ENCODE data around the gene LIF.

The LIF gene

GRCh38 chr22:30284172-30284571 is 37.6 kb upstream of the LIF start:
- DNase-seq: no peak

- DNase-seq: no peak
Observed at GRCh38 chr22:30283342-30283741, 36.8 kb upstream of the LIF start.

- no peak for DNase-seq
Observed at GRCh38 chr22:30282616-30283046, 36.1 kb upstream of the LIF start.

- DNase-seq: no peak
Observed at GRCh38 chr22:30280505-30280904, 33.9 kb upstream of the LIF start.

GRCh38 chr22:30279932-30280331 is 33.4 kb upstream of the LIF start:
- DNase-seq: no peak

GRCh38 chr22:30279046-30279788 is 32.7 kb upstream of the LIF start:
- DNase-seq: no peak

- no peak for DNase-seq
Observed at GRCh38 chr22:30277547-30278344, 31.2 kb upstream of the LIF start.

- DNase-seq: no peak
Observed at GRCh38 chr22:30276039-30276438, 29.5 kb upstream of the LIF start.

- DNase-seq: no peak
Observed at GRCh38 chr22:30275625-30276024, 29.1 kb upstream of the LIF start.

GRCh38 chr22:30274437-30274812 is 27.9 kb upstream of the LIF start:
- DNase-seq: no peak

- DNase-seq: no peak
Observed at GRCh38 chr22:30273711-30274436, 27.3 kb upstream of the LIF start.

- no peak for DNase-seq
Observed at GRCh38 chr22:30272781-30273601, 26.4 kb upstream of the LIF start.

GRCh38 chr22:30270832-30271231 is 24.3 kb upstream of the LIF start:
- no peak for DNase-seq

- no peak for DNase-seq
Observed at GRCh38 chr22:30268331-30268730, 21.8 kb upstream of the LIF start.

GRCh38 chr22:30267382-30268302 is 21.1 kb upstream of the LIF start:
- peak; percentile 76 for DNase-seq

GRCh38 chr22:30266445-30267381 is 20.2 kb upstream of the LIF start, which contains the start of gene OSM:
OSM (minus strand) TSS chr22:30266851; CDS start chr22:30266799, 52 bp downstream.
- peak; percentile 89 for DNase-seq

GRCh38 chr22:30265823-30266444 is 19.4 kb upstream of the LIF start:
- peak; percentile 96 for DNase-seq

GRCh38 chr22:30265131-30265720 is 18.7 kb upstream of the LIF start:
- no peak for DNase-seq

GRCh38 chr22:30263883-30264282 is 17.3 kb upstream of the LIF start:
- no peak for DNase-seq

Measured in activated CD8-positive, alpha-beta memory T cell treated with anti-CD3 and anti-CD28 coated beads for 24 hours (primary cell).